ENCODE results near the gene TMED6.

Gene TMED6

GRCh38 chr16:69315486-69316311 is 35.9 kb downstream of the TMED6 start:
- Histone ChIP-seq H3K27me3 (no peaks in the 10 kb centered on the region), H3K4me3 (ENCODE audit: low read depth, low read length) (no peak overlapping the region), H3K9me3 (no peaks in the 10 kb centered on the region), H3K4me1 (peaks cover under 1% of the 10 kb centered on the region; the same call in 1 of the 2 replicates), H3K36me3 (peaks cover 72% of the 10 kb centered on the region)
- TF ChIP-seq, protein P1, sequence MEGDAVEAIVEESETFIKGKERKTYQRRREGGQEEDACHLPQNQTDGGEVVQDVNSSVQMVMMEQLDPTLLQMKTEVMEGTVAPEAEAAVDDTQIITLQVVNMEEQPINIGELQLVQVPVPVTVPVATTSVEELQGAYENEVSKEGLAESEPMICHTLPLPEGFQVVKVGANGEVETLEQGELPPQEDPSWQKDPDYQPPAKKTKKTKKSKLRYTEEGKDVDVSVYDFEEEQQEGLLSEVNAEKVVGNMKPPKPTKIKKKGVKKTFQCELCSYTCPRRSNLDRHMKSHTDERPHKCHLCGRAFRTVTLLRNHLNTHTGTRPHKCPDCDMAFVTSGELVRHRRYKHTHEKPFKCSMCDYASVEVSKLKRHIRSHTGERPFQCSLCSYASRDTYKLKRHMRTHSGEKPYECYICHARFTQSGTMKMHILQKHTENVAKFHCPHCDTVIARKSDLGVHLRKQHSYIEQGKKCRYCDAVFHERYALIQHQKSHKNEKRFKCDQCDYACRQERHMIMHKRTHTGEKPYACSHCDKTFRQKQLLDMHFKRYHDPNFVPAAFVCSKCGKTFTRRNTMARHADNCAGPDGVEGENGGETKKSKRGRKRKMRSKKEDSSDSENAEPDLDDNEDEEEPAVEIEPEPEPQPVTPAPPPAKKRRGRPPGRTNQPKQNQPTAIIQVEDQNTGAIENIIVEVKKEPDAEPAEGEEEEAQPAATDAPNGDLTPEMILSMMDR (IDR thresholded peaks at IDR 0.05; ENCODE audit: low read depth, low read length): no peak
- no peak for DNase-seq

DNA sequence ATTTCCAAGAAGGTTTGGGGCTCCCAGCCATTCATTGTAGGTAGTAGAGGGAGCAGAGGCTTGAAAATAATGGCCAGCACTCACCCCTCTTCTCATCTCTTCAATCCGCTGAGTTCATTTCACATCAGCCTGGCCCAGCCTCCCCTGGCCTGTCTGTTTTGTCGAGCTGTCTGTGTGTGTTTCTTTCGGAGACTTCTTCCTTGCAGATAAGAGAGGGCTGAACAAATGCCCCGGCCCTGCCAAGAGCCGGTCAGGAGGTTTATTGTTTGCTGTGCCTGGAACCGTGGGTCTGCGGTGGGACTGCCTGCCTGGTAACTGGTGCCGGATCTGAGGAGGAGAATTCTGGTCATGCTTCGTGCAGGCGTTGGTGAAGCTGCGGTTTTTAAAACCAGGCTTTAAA is 37.1 kb downstream of the TMED6 start:
- Histone ChIP-seq H3K9me3 (no peaks in the 10 kb centered on the region), H3K4me1 (peaks cover 4% of the 10 kb centered on the region; the same call in 1 of the 2 replicates), H3K4me3 (ENCODE audit: low read depth, low read length) (no peak overlapping the region), H3K36me3 (peaks cover 61% of the 10 kb centered on the region), H3K27me3 (no peaks in the 10 kb centered on the region)
- TF ChIP-seq, protein P1 (IDR thresholded peaks at IDR 0.05; ENCODE audit: low read depth, low read length): no peak
- DNase-seq: no peak

DNA sequence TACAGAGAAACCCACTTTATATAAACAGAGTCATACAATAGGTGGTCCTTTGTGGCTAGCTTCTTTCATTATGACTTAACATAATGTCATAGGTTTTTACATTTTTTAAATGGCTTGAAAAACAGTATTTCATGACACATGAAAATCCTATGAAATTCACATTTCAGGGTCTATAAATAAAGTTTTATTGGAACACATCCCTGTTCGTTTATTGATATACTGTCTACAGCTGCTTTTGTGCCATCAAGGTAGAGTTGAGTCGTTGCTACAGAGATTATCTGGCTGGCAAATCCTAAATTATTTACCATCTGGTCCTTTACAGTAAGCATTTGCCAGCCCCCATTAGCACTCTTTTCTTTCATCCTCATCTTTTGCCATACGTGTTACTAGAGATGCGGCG is 38.1 kb downstream of the TMED6 start:
- DNase-seq: no peak
- Histone ChIP-seq H3K9me3 (no peaks in the 10 kb centered on the region), H3K4me1 (peaks cover 4% of the 10 kb centered on the region; the same call in 1 of the 2 replicates), H3K27me3 (no peaks in the 10 kb centered on the region), H3K36me3 (peaks cover 50% of the 10 kb centered on the region), H3K4me3 (ENCODE audit: low read depth, low read length) (no peak overlapping the region)
- TF ChIP-seq, protein P1 (IDR thresholded peaks at IDR 0.05; ENCODE audit: low read depth, low read length): no peak

GRCh38 chr16:69311533-69312387 is 39.8 kb downstream of the TMED6 start:
- Histone ChIP-seq H3K4me3 (ENCODE audit: low read depth, low read length) (peak overlapping the region; percentile 92), H3K36me3 (peaks cover 39% of the 10 kb centered on the region), H3K27me3 (no peaks in the 10 kb centered on the region), H3K9me3 (no peaks in the 10 kb centered on the region), H3K4me1 (peaks cover 4% of the 10 kb centered on the region; the same call in 1 of the 2 replicates)
- peak; percentile 50 for DNase-seq
- TF ChIP-seq, protein P1 (IDR thresholded peaks at IDR 0.05; ENCODE audit: low read depth, low read length): peak; percentile 32

- no peaks in the 10 kb centered on the region for H3K9me3 ChIP-seq
- H3K4me3 ChIP-seq (ENCODE audit: low read depth, low read length): peak within 1 kb of the TSS; percentile 92
- TF ChIP-seq, protein P1 (IDR thresholded peaks at IDR 0.05; ENCODE audit: low read depth, low read length): peak; percentile 69
- peaks cover 4% of the 10 kb centered on the region; the same call in 1 of the 2 replicates for H3K4me1 ChIP-seq
- H3K27me3 ChIP-seq: no peaks in the 10 kb centered on the region
- DNase-seq: peak; percentile 97
- H3K36me3 ChIP-seq: peaks cover 30% of the 10 kb centered on the region
Observed at GRCh38 chr16:69310653-69311532, 40.7 kb downstream of the TMED6 start, which contains the start of gene VPS4A. VPS4A (plus strand) TSS chr16:69311350; CDS start chr16:69311512, 162 bp downstream.
